Measurements from ENCODE around the gene TAS2R1.

DNA sequence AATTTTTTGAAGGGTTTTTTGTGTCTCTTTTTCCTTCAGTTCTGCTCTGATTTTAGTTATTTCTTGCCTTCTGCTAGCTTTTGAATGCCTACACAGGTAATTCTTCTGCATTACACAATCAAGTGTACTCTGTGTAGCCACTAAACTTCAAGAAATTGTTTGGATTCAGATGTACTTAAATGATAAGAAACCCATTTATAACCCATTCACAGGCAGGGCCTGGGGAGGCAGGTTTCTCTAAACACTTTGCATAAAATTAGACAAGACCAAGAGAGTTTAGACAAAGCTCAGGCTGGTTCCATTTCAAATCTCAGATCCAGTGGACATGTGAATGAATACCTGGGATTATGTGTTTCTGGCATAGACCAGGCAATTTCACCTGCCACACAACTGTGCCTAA, 43.0 kb downstream of the TAS2R1 start:
- TF ChIP-seq, protein P1, sequence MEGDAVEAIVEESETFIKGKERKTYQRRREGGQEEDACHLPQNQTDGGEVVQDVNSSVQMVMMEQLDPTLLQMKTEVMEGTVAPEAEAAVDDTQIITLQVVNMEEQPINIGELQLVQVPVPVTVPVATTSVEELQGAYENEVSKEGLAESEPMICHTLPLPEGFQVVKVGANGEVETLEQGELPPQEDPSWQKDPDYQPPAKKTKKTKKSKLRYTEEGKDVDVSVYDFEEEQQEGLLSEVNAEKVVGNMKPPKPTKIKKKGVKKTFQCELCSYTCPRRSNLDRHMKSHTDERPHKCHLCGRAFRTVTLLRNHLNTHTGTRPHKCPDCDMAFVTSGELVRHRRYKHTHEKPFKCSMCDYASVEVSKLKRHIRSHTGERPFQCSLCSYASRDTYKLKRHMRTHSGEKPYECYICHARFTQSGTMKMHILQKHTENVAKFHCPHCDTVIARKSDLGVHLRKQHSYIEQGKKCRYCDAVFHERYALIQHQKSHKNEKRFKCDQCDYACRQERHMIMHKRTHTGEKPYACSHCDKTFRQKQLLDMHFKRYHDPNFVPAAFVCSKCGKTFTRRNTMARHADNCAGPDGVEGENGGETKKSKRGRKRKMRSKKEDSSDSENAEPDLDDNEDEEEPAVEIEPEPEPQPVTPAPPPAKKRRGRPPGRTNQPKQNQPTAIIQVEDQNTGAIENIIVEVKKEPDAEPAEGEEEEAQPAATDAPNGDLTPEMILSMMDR (IDR thresholded peaks at IDR 0.05): no peak
- no peak for TF ChIP-seq POLR2A (IDR thresholded peaks at IDR 0.05)

Measured in esophagus squamous epithelium (tissue), 4 donors.